CD4-positive, alpha-beta T cell treated with Interferon gamma for 1 hour (primary cell): ENCODE results near the gene FBXO42.

Experiments
- DNase-seq: peaks from one replicate; pipeline ENCODE4 v3.0.0-alpha.2; 2020

FBXO42 gene

GRCh38 chr1:16351994-16352841 lies at the start of gene FBXO42:
Gene FBXO42, minus strand, starts transcription at chr1:16352480. Its CDS starts 37,062 bp downstream, at chr1:16315418.
- DNase-seq = peak; percentile 94

- no peak for DNase-seq
These were observed 46.2 kb upstream of the FBXO42 start for GRCh38 chr1:16398371-16398953.

- DNase-seq = no peak
These were observed 44.8 kb upstream of the FBXO42 start for GRCh38 chr1:16397120-16397519.

- DNase-seq = no peak
These were observed 44.3 kb upstream of the FBXO42 start for GRCh38 chr1:16396591-16396990.

GRCh38 chr1:16394977-16395376 lies 42.7 kb upstream of the FBXO42 start:
- DNase-seq = no peak

GRCh38 chr1:16393570-16394521 lies 41.6 kb upstream of the FBXO42 start:
- DNase-seq = no peak

GRCh38 chr1:16392740-16393569 lies 40.7 kb upstream of the FBXO42 start:
- DNase-seq = no peak

- DNase-seq = no peak
These were observed 39.1 kb upstream of the FBXO42 start for GRCh38 chr1:16391411-16391810.

GRCh38 chr1:16387201-16388188 lies 35.2 kb upstream of the FBXO42 start:
- no peak for DNase-seq

GRCh38 chr1:16386454-16387113 lies 34.3 kb upstream of the FBXO42 start:
- DNase-seq = no peak

- no peak for DNase-seq
These were observed 33.6 kb upstream of the FBXO42 start for GRCh38 chr1:16385659-16386453.

GRCh38 chr1:16383888-16384287 lies 31.6 kb upstream of the FBXO42 start:
- DNase-seq = no peak

GRCh38 chr1:16380868-16381267 lies 28.6 kb upstream of the FBXO42 start:
- DNase-seq = no peak

- DNase-seq = no peak
These were observed 26.2 kb upstream of the FBXO42 start for GRCh38 chr1:16378443-16378842.

GRCh38 chr1:16376971-16377370 lies 24.7 kb upstream of the FBXO42 start:
- no peak for DNase-seq

- no peak for DNase-seq
These were observed 23.5 kb upstream of the FBXO42 start for GRCh38 chr1:16375521-16376340.

- DNase-seq = no peak
These were observed 22.0 kb upstream of the FBXO42 start for GRCh38 chr1:16374266-16374665.

GRCh38 chr1:16372535-16373285 lies 20.4 kb upstream of the FBXO42 start:
- DNase-seq = no peak
